ENCODE data around the gene CHFR.
"Not testable (repeated sequence)": the region's sequence is repeated elsewhere in the genome, so short reads cannot be mapped to it uniquely, and the experiment has no call there.

The CHFR gene

GRCh38 chr12:132869551-132869950 is 17.9 kb downstream of the CHFR start:
- H3K36me3 ChIP-seq = peaks cover 62 to 93% (median 82%) of the 10 kb centered on the region in 11 experiments
- peak overlapping the region in 2 of 11 experiments; percentile 10 to 15; a peak in 3 of 22 replicates for H3K4me2 ChIP-seq
- TF ChIP-seq Cebpa-rat (IDR thresholded peaks at IDR 0.05) = no peak
- peaks cover 5 to 47% (median 39%) of the 10 kb centered on the region in 10 experiments; a peak in 19 of 20 replicates for H3K4me1 ChIP-seq
- H3K4me3 ChIP-seq = no peak overlapping the region
- no peaks in the 10 kb centered on the region for H3K27me3 ChIP-seq
- H3K9ac ChIP-seq = no peak overlapping the region
- H3K9me3 ChIP-seq (replicated peaks in 1 of 11) = peaks cover 0 to 27% (median 9%) of the 10 kb centered on the region in 11 experiments; a peak in 17 of 22 replicates
- H4K20me1 ChIP-seq = peaks cover 0 to 68% (median 27%) of the 10 kb centered on the region in 11 experiments; a peak in 17 of 22 replicates
- H3K27ac ChIP-seq = no peak overlapping the region

GRCh38 chr12:132866251-132866828 is 21.1 kb downstream of the CHFR start:
- Histone ChIP-seq H3K27me3 (no peaks in the 10 kb centered on the region), H3K4me1 (peaks cover 5 to 57% (median 43%) of the 10 kb centered on the region in 10 experiments; a peak in 19 of 20 replicates), H3K9me3 (replicated peaks in 1 of 11) (peaks cover 0 to 29% (median 9%) of the 10 kb centered on the region in 11 experiments; a peak in 17 of 22 replicates), H3K27ac (peak overlapping the region in 9 of 11 experiments; percentile 15 to 82 (median 67); a peak in 16 of 22 replicates), H3K4me3 (no peak overlapping the region), H3K36me3 (peaks cover 48 to 89% (median 76%) of the 10 kb centered on the region in 11 experiments), H3K9ac (peak overlapping the region in 4 of 11 experiments; percentile 44 to 71 (median 64); a peak in 6 of 22 replicates), H4K20me1 (peaks cover 0 to 59% (median 6%) of the 10 kb centered on the region in 11 experiments; a peak in 9 of 22 replicates), H3K4me2 (peak overlapping the region in 8 of 11 experiments; percentile 42 to 89 (median 75); a peak in 15 of 22 replicates)
- peak in 8 of 11 experiments; percentile 8 to 96 (median 71); a peak in 11 of 22 replicates for TF ChIP-seq Cebpa-rat (IDR thresholded peaks at IDR 0.05)

GRCh38 chr12:132861558-132861957 is 25.8 kb downstream of the CHFR start:
- Histone ChIP-seq H3K9ac (no peak overlapping the region), H3K9me3 (replicated peaks in 1 of 11) (peaks cover 0 to 18% (median 5%) of the 10 kb centered on the region in 11 experiments; a peak in 17 of 22 replicates), H3K4me1 (peaks cover 0 to 43% (median 28%) of the 10 kb centered on the region in 10 experiments; a peak in 14 of 20 replicates), H4K20me1 (peaks cover 0 to 80% (median 6%) of the 10 kb centered on the region in 11 experiments; a peak in 11 of 22 replicates), H3K4me2 (no peak overlapping the region), H3K27ac (no peak overlapping the region), H3K27me3 (no peaks in the 10 kb centered on the region), H3K36me3 (peaks cover 70 to 96% (median 92%) of the 10 kb centered on the region in 11 experiments), H3K4me3 (no peak overlapping the region)
- no peak for TF ChIP-seq Cebpa-rat (IDR thresholded peaks at IDR 0.05)

- no peak overlapping the region for H3K9ac ChIP-seq
- H3K4me1 ChIP-seq = peaks cover 0 to 25% (median 5%) of the 10 kb centered on the region in 10 experiments; a peak in 9 of 20 replicates
- H4K20me1 ChIP-seq = peaks cover 0 to 73% (median 3%) of the 10 kb centered on the region in 11 experiments; a peak in 10 of 22 replicates
- H3K4me3 ChIP-seq = no peak overlapping the region
- no peak for TF ChIP-seq Cebpa-rat (IDR thresholded peaks at IDR 0.05)
- no peak overlapping the region for H3K27ac ChIP-seq
- no peak overlapping the region for H3K4me2 ChIP-seq
- no peaks in the 10 kb centered on the region for H3K27me3 ChIP-seq
- peaks cover 90 to 96% (median 93%) of the 10 kb centered on the region in 11 experiments for H3K36me3 ChIP-seq
- peaks cover 0 to 8% (median 0%) of the 10 kb centered on the region in 11 experiments; a peak in 2 of 22 replicates for H3K9me3 ChIP-seq (replicated peaks in 1 of 11)
Measured at GRCh38 chr12:132858718-132859266, 28.6 kb downstream of the CHFR start.

- H3K4me2 ChIP-seq; H3K27ac ChIP-seq; H3K4me3 ChIP-seq; H3K27me3 ChIP-seq; H3K9me3 ChIP-seq (replicated peaks in 1 of 11); H3K9ac ChIP-seq: not testable (repeated sequence)
- peaks cover 0 to 34% (median 11%) of the 10 kb centered on the region in 10 experiments; a peak in 14 of 20 replicates for H3K4me1 ChIP-seq
- H4K20me1 ChIP-seq = peaks cover 0 to 81% (median 0%) of the 10 kb centered on the region in 11 experiments; a peak in 8 of 22 replicates
- peaks cover 96 to 100% (median 100%) of the 10 kb centered on the region in 11 experiments for H3K36me3 ChIP-seq
Measured at GRCh38 chr12:132857019-132857418, 30.4 kb downstream of the CHFR start.

GRCh38 chr12:132856581-132856980 is 30.8 kb downstream of the CHFR start:
- TF ChIP-seq Cebpa-rat (IDR thresholded peaks at IDR 0.05) = no peak
- Histone ChIP-seq H3K4me3 (no peak overlapping the region), H3K4me2 (no peak overlapping the region), H3K9ac (no peak overlapping the region), H3K27me3 (no peaks in the 10 kb centered on the region), H3K36me3 (peaks cover 95 to 100% (median 98%) of the 10 kb centered on the region in 11 experiments), H3K27ac (no peak overlapping the region), H4K20me1 (peaks cover 0 to 81% (median 2%) of the 10 kb centered on the region in 11 experiments; a peak in 9 of 22 replicates), H3K4me1 (peaks cover 0 to 38% (median 12%) of the 10 kb centered on the region in 10 experiments; a peak in 14 of 20 replicates), H3K9me3 (replicated peaks in 1 of 11) (peaks cover 0 to 4% (median 0%) of the 10 kb centered on the region in 11 experiments; a peak in 2 of 22 replicates)

GRCh38 chr12:132855211-132855610 is 32.2 kb downstream of the CHFR start:
- H3K4me2 ChIP-seq; H3K27me3 ChIP-seq; H3K27ac ChIP-seq; H3K9me3 ChIP-seq (replicated peaks in 1 of 11); H3K9ac ChIP-seq; H3K4me3 ChIP-seq: not testable (repeated sequence)
- Histone ChIP-seq H3K4me1 (peaks cover 0 to 26% (median 8%) of the 10 kb centered on the region in 10 experiments; a peak in 13 of 20 replicates), H4K20me1 (peaks cover 0 to 80% (median 7%) of the 10 kb centered on the region in 11 experiments; a peak in 9 of 22 replicates), H3K36me3 (peaks cover 95 to 100% (median 98%) of the 10 kb centered on the region in 11 experiments)

- Histone ChIP-seq H3K4me2 (no peak overlapping the region), H3K36me3 (peaks cover 92 to 100% (median 99%) of the 10 kb centered on the region in 11 experiments), H3K4me1 (peaks cover 0 to 24% (median 8%) of the 10 kb centered on the region in 10 experiments; a peak in 13 of 20 replicates), H3K9ac (no peak overlapping the region), H4K20me1 (peaks cover 0 to 78% (median 7%) of the 10 kb centered on the region in 11 experiments; a peak in 9 of 22 replicates), H3K4me3 (no peak overlapping the region), H3K27ac (no peak overlapping the region), H3K27me3 (no peaks in the 10 kb centered on the region), H3K9me3 (replicated peaks in 1 of 11) (peaks cover 0 to 4% (median 0%) of the 10 kb centered on the region in 11 experiments; a peak in 2 of 22 replicates)
- TF ChIP-seq Cebpa-rat (IDR thresholded peaks at IDR 0.05) = no peak
Measured at GRCh38 chr12:132853285-132854092, 33.9 kb downstream of the CHFR start.
